ENCODE data around the gene AIFM3.

- TF ChIP-seq CTCF (conservative IDR thresholded peaks at IDR 0.05; ENCODE audit: low read depth, low read length) (no peak), RAD21 (IDR thresholded peaks at IDR 0.05; ENCODE audit: low read length) (no peak)
These were observed 31.6 kb downstream of the AIFM3 start for GRCh38 chr22:20998411-20999336.

Measured in IMR-90 (cell line).